Gastrocnemius medialis (tissue), 4 donors: ENCODE measurements around the gene DRP2. TPM values are rescaled to one million over a fixed set of nuclear protein-coding genes. Genes with fewer than 3 reads are reported as not detected.

Experiments used
- ATAC-seq, 2 donors: fragments of 150-250 bp; one replicate each; pipeline ENCODE4 v1.9.1; 2016
- DNase-seq, 2 donors: peaks; one replicate each; pipeline ENCODE4 v3.0.0-alpha.2; 2019
- H3K27ac ChIP-seq, 4 donors: fragments of 200-600 bp; sonication (generic); 1 replicate in 1 of 4; 2 replicates in 3 of 4; pipeline ENCODE4 v1.5.1; 2016 to 2018; ENCODE audit warnings: mild to moderate bottlenecking in 2 of 4, moderate library complexity in 1 of 4
- H3K27me3 ChIP-seq, 3 donors: fragments of 200-600 bp; sonication (generic) in 2 of 3; 1 replicate in 1 of 3; 2 replicates in 2 of 3; pipeline versions ENCODE4 v1.5.1 to v1.6.0; 2016 to 2019; ENCODE audit warnings: mild to moderate bottlenecking in 1 of 3, moderate library complexity in 1 of 3
- H3K36me3 ChIP-seq, 2 donors: fragments of 200-600 bp; sonication (generic) in 1 of 2; one replicate each; pipeline ENCODE4 v1.5.1; 2017 to 2018
- H3K4me1 ChIP-seq, 2 donors: fragments of 200-600 bp; sonication (generic) in 1 of 2; one replicate each; pipeline ENCODE4 v1.5.1; 2016 to 2017; ENCODE audit warnings: mild to moderate bottlenecking in 2 of 2
- H3K4me3 ChIP-seq, 4 donors: fragments of 200-600 bp; sonication (generic) in 3 of 4; 1 replicate in 1 of 4; 2 replicates in 3 of 4; pipeline ENCODE4 v1.5.1; 2016 to 2019; ENCODE audit warnings: mild to moderate bottlenecking in 2 of 4
- H3K9me3 ChIP-seq, 3 donors: fragments of 200-600 bp; sonication (generic) in 2 of 3; 1 replicate in 1 of 3; 2 replicates in 2 of 3; pipeline ENCODE4 v1.5.1; 2016 to 2019
- CTCF ChIP-seq, 5 experiments: fragments of 450-650 bp in 3 of 5; fragments of 200-600 bp in 2 of 5; sonication (generic) in 2 of 5; IDR thresholded peaks in 4 of 5; conservative IDR thresholded peaks in 1 of 5; 1 replicate in 4 of 5; 2 replicates in 1 of 5; pipeline ENCODE4 v1.5.1; 2016 to 2019; ENCODE audit warnings: antibody characterized with exemption in 5 of 5, mild to moderate bottlenecking in 3 of 5, moderate library complexity in 3 of 5
- POLR2A ChIP-seq, 2 donors: fragments of 450-650 bp; IDR thresholded peaks; one replicate each; pipeline ENCODE4 v1.6.1; 2017; ENCODE audit warnings: antibody characterized with exemption in 2 of 2, mild to moderate bottlenecking in 2 of 2, moderate library complexity in 2 of 2
- in situ Hi-C, 4 donors: fragments of 200-750 bp; cut with MboI; loops; one replicate each; pipeline versions ENCODE4 v1.15.0 to v1.8.0; 2017; ENCODE audit warnings: low sequenced_read_pairs in 4 of 4
- intact Hi-C: fragments of 100-400 bp; cut with DNase I; formaldehyde crosslinking; loops from one replicate; pipeline ENCODE4 v1.15.1; 2023; ENCODE audit warnings: low total_unique reads
- total RNA-seq, 4 donors: library from RNA; depleted of rRNA; stranded (reverse); fragments of >200 nt; gene quantifications; one replicate each; pipeline versions ENCODE4 v1.1.0 to v1.2.3, GENCODE V29; 2016

The DRP2 gene
- total RNA-seq, 4 donors from 2014 or later, result 0.10 to 0.11 TPM; not detected in 2

- no peaks in the 10 kb centered on the region for H3K36me3 ChIP-seq
- H3K27ac ChIP-seq, result no peak overlapping the region
- ATAC-seq (no peak), DNase-seq (no peak)
- TF ChIP-seq CTCF (IDR thresholded peaks at IDR 0.05 in 4 of 5, conservative IDR thresholded peaks at IDR 0.05 in 1 of 5) (no peak), POLR2A (IDR thresholded peaks at IDR 0.05) (no peak)
- intact Hi-C loops, result no loop called here
- no peaks in the 10 kb centered on the region for H3K27me3 ChIP-seq
- no peaks in the 10 kb centered on the region for H3K4me1 ChIP-seq
- in situ Hi-C loops, result no loop called here
- no peak overlapping the region for H3K4me3 ChIP-seq
- H3K9me3 ChIP-seq, result no peaks in the 10 kb centered on the region
Observed at GRCh38 chrX:101265869-101266428, 46.4 kb downstream of the DRP2 start.

GRCh38 chrX:101274198-101274597 lies 54.6 kb downstream of the DRP2 start:
- ATAC-seq (no peak), DNase-seq (no peak)
- no peak overlapping the region for H3K4me3 ChIP-seq
- in situ Hi-C loops, result no loop called here
- intact Hi-C loops, result no loop called here
- H3K27ac ChIP-seq, result no peak overlapping the region
- H3K4me1 ChIP-seq, result no peaks in the 10 kb centered on the region
- H3K9me3 ChIP-seq, result no peaks in the 10 kb centered on the region
- no peaks in the 10 kb centered on the region for H3K27me3 ChIP-seq
- no peak for TF ChIP-seq CTCF (IDR thresholded peaks at IDR 0.05 in 4 of 5, conservative IDR thresholded peaks at IDR 0.05 in 1 of 5)
- TF ChIP-seq POLR2A (IDR thresholded peaks at IDR 0.05), result no peak
- H3K36me3 ChIP-seq, result no peaks in the 10 kb centered on the region

- Histone ChIP-seq H3K4me3 (no peak overlapping the region), H3K27ac (no peak overlapping the region), H3K9me3 (no peaks in the 10 kb centered on the region), H3K36me3 (no peaks in the 10 kb centered on the region), H3K4me1 (no peaks in the 10 kb centered on the region), H3K27me3 (no peaks in the 10 kb centered on the region)
- no peak for TF ChIP-seq CTCF (IDR thresholded peaks at IDR 0.05 in 4 of 5, conservative IDR thresholded peaks at IDR 0.05 in 1 of 5)
- TF ChIP-seq POLR2A (IDR thresholded peaks at IDR 0.05), result no peak
- intact Hi-C loops (no loop called here), in situ Hi-C loops (no loop called here)
- DNase-seq (no peak), ATAC-seq (no peak)
Observed at GRCh38 chrX:101276238-101276637, 56.7 kb downstream of the DRP2 start.

- in situ Hi-C loops, result no loop called here
Observed at GRCh38 chrX:101287402-101287801, 67.8 kb downstream of the DRP2 start.

More at GRCh38 chrX:101287402-101287801, 67.8 kb downstream of the DRP2 start:
- DNase-seq, result no peak
- intact Hi-C loops, result no loop called here
- Histone ChIP-seq H3K4me1 (no peaks in the 10 kb centered on the region), H3K9me3 (no peaks in the 10 kb centered on the region), H3K36me3 (no peaks in the 10 kb centered on the region), H3K4me3 (no peak overlapping the region), H3K27me3 (peaks cover 0 to 10% (median 4%) of the 10 kb centered on the region in 3 donors), H3K27ac (no peak overlapping the region)
- ATAC-seq, result no peak
- TF ChIP-seq CTCF (IDR thresholded peaks at IDR 0.05 in 4 of 5, conservative IDR thresholded peaks at IDR 0.05 in 1 of 5) (peak in 3 of 5 experiments; percentile 18 to 39 (median 24)), POLR2A (IDR thresholded peaks at IDR 0.05) (no peak)
